Central memory CD8-positive, alpha-beta T cell (primary cell): Measurements from ENCODE around the gene HAPLN1.
"Not testable (repeated sequence)": the region's sequence is repeated elsewhere in the genome, so short reads cannot be mapped to it uniquely, and the experiment has no call there.

Experiments used
- ATAC-seq: fragments of 150-1000 bp; cut with Tn5 transposase; replicated peaks from 2 replicates; pipeline ENCODE4 v1.10.0; 2022; ENCODE audit warnings: mild to moderate bottlenecking, moderate FRiP score, moderate number of reproducible peaks; ENCODE audit not compliant: poor library complexity, severe bottlenecking; ENCODE audit errors: extremely low read depth
- DNase-seq, 2 donors: peaks; one replicate each; pipeline ENCODE4 v3.0.0; 2021; ENCODE audit warnings: low spot score in 2 of 2
- H3K27ac Mint-ChIP-seq: one replicate; pipeline ENCODE4 v1.8.0; 2022; ENCODE audit warnings: low read depth, mild to moderate bottlenecking, moderate library complexity, mixed read lengths
- H3K27me3 Mint-ChIP-seq: one replicate; pipeline ENCODE4 v1.8.0; 2022; ENCODE audit warnings: mixed read lengths
- H3K36me3 Mint-ChIP-seq: one replicate; pipeline ENCODE4 v1.8.0; 2022; ENCODE audit warnings: mild to moderate bottlenecking, moderate library complexity, mixed read lengths; ENCODE audit not compliant: insufficient read depth
- H3K4me1 Mint-ChIP-seq: one replicate; pipeline ENCODE4 v1.8.0; 2022; ENCODE audit warnings: mixed read lengths
- H3K4me3 Mint-ChIP-seq: one replicate; pipeline ENCODE4 v1.8.0; 2022; ENCODE audit warnings: mild to moderate bottlenecking, moderate library complexity, mixed read lengths
- H3K9me3 Mint-ChIP-seq: one replicate; pipeline ENCODE4 v1.8.0; 2022; ENCODE audit warnings: mixed read lengths

The HAPLN1 gene

GRCh38 chr5:83720836-83721537 is at the start of gene HAPLN1:
Gene HAPLN1, minus strand, starts transcription at chr5:83720855. Its CDS starts 47,332 bp downstream, at chr5:83673523.
- H3K27me3 Mint-ChIP-seq, result peaks cover 60% of the 10 kb centered on the region
- ATAC-seq, result no peak
- DNase-seq, result no peak
- no peaks in the 10 kb centered on the region for H3K9me3 Mint-ChIP-seq
- no peaks in the 10 kb centered on the region for H3K36me3 Mint-ChIP-seq
- peaks cover 7% of the 10 kb centered on the region for H3K4me1 Mint-ChIP-seq
- no peak within 1 kb of the TSS for H3K27ac Mint-ChIP-seq
- peak within 1 kb of the TSS; percentile 59 for H3K4me3 Mint-ChIP-seq

- no peak overlapping the region for H3K27ac Mint-ChIP-seq
- peaks cover 7% of the 10 kb centered on the region for H3K9me3 Mint-ChIP-seq
- H3K36me3 Mint-ChIP-seq, result no peaks in the 10 kb centered on the region
- ATAC-seq (no peak), DNase-seq (no peak)
- H3K4me1 Mint-ChIP-seq, result no peaks in the 10 kb centered on the region
- H3K27me3 Mint-ChIP-seq, result no peaks in the 10 kb centered on the region
- no peak overlapping the region for H3K4me3 Mint-ChIP-seq
Observed at GRCh38 chr5:83767409-83767992, 46.8 kb upstream of the HAPLN1 start.

- H3K9me3 Mint-ChIP-seq, result peaks cover 7% of the 10 kb centered on the region
- no peaks in the 10 kb centered on the region for H3K36me3 Mint-ChIP-seq
- H3K27ac Mint-ChIP-seq, result no peak overlapping the region
- DNase-seq (no peak), ATAC-seq (no peak)
- no peaks in the 10 kb centered on the region for H3K4me1 Mint-ChIP-seq
- no peaks in the 10 kb centered on the region for H3K27me3 Mint-ChIP-seq
- no peak overlapping the region for H3K4me3 Mint-ChIP-seq
Observed at GRCh38 chr5:83764101-83764500, 43.4 kb upstream of the HAPLN1 start.

GRCh38 chr5:83760579-83760978 is 39.9 kb upstream of the HAPLN1 start:
- no peak overlapping the region for H3K4me3 Mint-ChIP-seq
- no peaks in the 10 kb centered on the region for H3K36me3 Mint-ChIP-seq
- no peak for DNase-seq
- H3K27ac Mint-ChIP-seq, result no peak overlapping the region
- peaks cover 6% of the 10 kb centered on the region for H3K9me3 Mint-ChIP-seq
- no peaks in the 10 kb centered on the region for H3K27me3 Mint-ChIP-seq
- no peak for ATAC-seq
- H3K4me1 Mint-ChIP-seq, result no peaks in the 10 kb centered on the region

- Mint-ChIP-seq H3K4me1 (no peaks in the 10 kb centered on the region), H3K36me3 (no peaks in the 10 kb centered on the region), H3K4me3 (no peak overlapping the region), H3K27ac (no peak overlapping the region), H3K27me3 (no peaks in the 10 kb centered on the region), H3K9me3 (peaks cover 33% of the 10 kb centered on the region)
- no peak for DNase-seq
- no peak for ATAC-seq
Observed at GRCh38 chr5:83752700-83753099, 32.0 kb upstream of the HAPLN1 start.

- no peak overlapping the region for H3K4me3 Mint-ChIP-seq
- no peaks in the 10 kb centered on the region for H3K27me3 Mint-ChIP-seq
- no peak overlapping the region for H3K27ac Mint-ChIP-seq
- no peaks in the 10 kb centered on the region for H3K4me1 Mint-ChIP-seq
- no peak for ATAC-seq
- no peak for DNase-seq
- H3K36me3 Mint-ChIP-seq, result no peaks in the 10 kb centered on the region
- peaks cover 28% of the 10 kb centered on the region for H3K9me3 Mint-ChIP-seq
Observed at GRCh38 chr5:83751201-83751600, 30.5 kb upstream of the HAPLN1 start.

GRCh38 chr5:83750749-83751148 is 30.1 kb upstream of the HAPLN1 start:
- H3K27ac Mint-ChIP-seq, result no peak overlapping the region
- ATAC-seq, result no peak
- no peak for DNase-seq
- H3K4me1 Mint-ChIP-seq, result no peaks in the 10 kb centered on the region
- no peak overlapping the region for H3K4me3 Mint-ChIP-seq
- H3K9me3 Mint-ChIP-seq, result peaks cover 27% of the 10 kb centered on the region
- no peaks in the 10 kb centered on the region for H3K36me3 Mint-ChIP-seq
- H3K27me3 Mint-ChIP-seq, result no peaks in the 10 kb centered on the region

- no peaks in the 10 kb centered on the region for H3K36me3 Mint-ChIP-seq
- H3K4me1 Mint-ChIP-seq, result no peaks in the 10 kb centered on the region
- H3K27ac Mint-ChIP-seq, result no peak overlapping the region
- DNase-seq (no peak), ATAC-seq (no peak)
- no peak overlapping the region for H3K4me3 Mint-ChIP-seq
- peaks cover 21% of the 10 kb centered on the region for H3K9me3 Mint-ChIP-seq
- H3K27me3 Mint-ChIP-seq, result no peaks in the 10 kb centered on the region
Observed at GRCh38 chr5:83745816-83746215, 25.2 kb upstream of the HAPLN1 start.

- Mint-ChIP-seq H3K36me3 (no peaks in the 10 kb centered on the region), H3K27ac (no peak overlapping the region), H3K27me3 (no peaks in the 10 kb centered on the region), H3K4me1 (no peaks in the 10 kb centered on the region), H3K9me3 (peaks cover 13% of the 10 kb centered on the region), H3K4me3 (no peak overlapping the region)
- DNase-seq (no peak), ATAC-seq (no peak)
Observed at GRCh38 chr5:83744821-83745220, 24.2 kb upstream of the HAPLN1 start.

- Mint-ChIP-seq H3K9me3 (no peaks in the 10 kb centered on the region), H3K27me3 (no peaks in the 10 kb centered on the region), H3K4me1 (no peaks in the 10 kb centered on the region), H3K27ac (no peak overlapping the region), H3K4me3 (no peak overlapping the region), H3K36me3 (no peaks in the 10 kb centered on the region)
- DNase-seq (no peak), ATAC-seq (no peak)
Observed at GRCh38 chr5:83742089-83742488, 21.4 kb upstream of the HAPLN1 start.

- no peak for ATAC-seq
Observed at GRCh38 chr5:83741571-83741970, 20.9 kb upstream of the HAPLN1 start.

GRCh38 chr5:83740741-83741140 is 20.1 kb upstream of the HAPLN1 start:
- Mint-ChIP-seq H3K36me3 (no peaks in the 10 kb centered on the region), H3K9me3 (no peaks in the 10 kb centered on the region), H3K4me1 (no peaks in the 10 kb centered on the region), H3K27ac (no peak overlapping the region), H3K4me3 (no peak overlapping the region), H3K27me3 (no peaks in the 10 kb centered on the region)
- DNase-seq (no peak), ATAC-seq (no peak)

More at GRCh38 chr5:83741571-83741970, 20.9 kb upstream of the HAPLN1 start:
- no peaks in the 10 kb centered on the region for H3K4me1 Mint-ChIP-seq
- H3K9me3 Mint-ChIP-seq, result no peaks in the 10 kb centered on the region
- no peaks in the 10 kb centered on the region for H3K27me3 Mint-ChIP-seq
- H3K27ac Mint-ChIP-seq, result no peak overlapping the region
- H3K36me3 Mint-ChIP-seq, result no peaks in the 10 kb centered on the region
- no peak for DNase-seq
- H3K4me3 Mint-ChIP-seq, result no peak overlapping the region

GRCh38 chr5:83736169-83736568 is 15.5 kb upstream of the HAPLN1 start:
- H3K9me3 Mint-ChIP-seq, ATAC-seq, H3K27me3 Mint-ChIP-seq, H3K4me1 Mint-ChIP-seq, H3K36me3 Mint-ChIP-seq, DNase-seq, H3K4me3 Mint-ChIP-seq, H3K27ac Mint-ChIP-seq: not testable (repeated sequence)
